Caki2 (cell line): ENCODE data around the gene TMEM171. TPM values are rescaled to one million over a fixed set of nuclear protein-coding genes. Genes with fewer than 3 reads are reported as not detected.

ENCODE experiments used
- DNase-seq: peaks from one replicate; pipeline ENCODE4 v3.0.0-alpha.2; 2015; ENCODE audit warnings: low read depth
- in situ Hi-C: cut with HindIII; loops from 2 replicates; pipeline ENCODE4 v1.10.0; 2016; ENCODE audit warnings: low sequenced_read_pairs, low pct_unique_long_range_greater_than_20kb, mixed read lengths
- total RNA-seq: library from RNA; depleted of rRNA; stranded (reverse); fragments of >200 nt; shearing (Covaris generic); gene quantifications from 2 replicates; pipeline ENCODE4 v1.2.3, GENCODE V29; 2014; ENCODE audit warnings: low replicate concordance; rRNA removed

TMEM171 gene
- total RNA-seq, 1 experiment from 2014 or later = 3.5 TPM

DNA sequence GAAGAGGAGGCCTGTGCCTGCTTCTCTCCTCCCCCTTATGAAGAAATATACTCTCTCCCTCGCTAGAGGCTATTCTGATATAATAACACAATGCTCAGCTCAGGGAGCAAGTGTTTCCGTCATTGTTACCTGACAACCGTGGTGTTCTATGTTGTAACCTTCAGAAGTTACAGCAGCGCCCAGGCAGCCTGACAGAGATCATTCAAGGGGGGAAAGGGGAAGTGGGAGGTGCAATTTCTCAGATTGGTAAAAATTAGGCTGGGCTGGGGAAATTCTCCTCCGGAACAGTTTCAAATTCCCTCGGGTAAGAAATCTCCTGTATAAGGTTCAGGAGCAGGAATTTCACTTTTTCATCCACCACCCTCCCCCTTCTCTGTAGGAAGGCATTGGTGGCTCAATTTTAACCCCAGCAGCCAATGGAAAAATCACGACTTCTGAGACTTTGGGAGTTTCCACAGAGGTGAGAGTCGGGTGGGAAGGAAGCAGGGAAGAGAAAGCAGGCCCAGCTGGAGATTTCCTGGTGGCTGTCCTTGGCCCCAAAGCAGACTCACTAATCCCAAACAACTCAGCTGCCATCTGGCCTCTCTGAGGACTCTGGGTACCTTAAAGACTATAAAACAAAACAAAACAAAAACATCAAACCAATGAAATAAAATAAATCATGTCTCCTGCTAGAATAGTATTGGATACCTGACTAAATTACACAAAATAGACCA lies 53.9 kb downstream of the TMEM171 start:
- in situ Hi-C loops = no loop called here
- DNase-seq = no peak

DNA sequence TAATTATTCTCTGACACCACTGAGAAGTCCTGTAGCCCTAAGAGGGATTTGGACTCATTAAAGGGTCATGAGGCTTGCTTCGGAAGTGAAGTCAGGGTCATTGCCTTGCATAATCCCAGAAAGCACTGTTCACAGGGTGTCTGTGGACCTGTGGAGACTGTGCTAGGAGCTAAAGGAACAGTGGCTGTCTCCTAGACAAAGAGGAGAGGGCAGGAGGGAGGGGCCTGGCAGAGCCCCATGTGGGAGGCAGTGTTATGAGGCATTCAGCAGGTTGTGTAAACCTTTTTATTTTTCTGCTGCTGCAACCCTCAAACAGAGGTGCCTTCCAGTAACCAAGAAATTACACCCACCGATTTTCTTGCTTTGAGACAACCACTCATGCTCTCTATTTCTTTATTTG lies 55.9 kb downstream of the TMEM171 start:
- in situ Hi-C loops = loop anchor here (25.0 kb wide), 1 partner anchor 89 kb away; no protein-coding TSS in a partner anchor
- DNase-seq = no peak

DNA sequence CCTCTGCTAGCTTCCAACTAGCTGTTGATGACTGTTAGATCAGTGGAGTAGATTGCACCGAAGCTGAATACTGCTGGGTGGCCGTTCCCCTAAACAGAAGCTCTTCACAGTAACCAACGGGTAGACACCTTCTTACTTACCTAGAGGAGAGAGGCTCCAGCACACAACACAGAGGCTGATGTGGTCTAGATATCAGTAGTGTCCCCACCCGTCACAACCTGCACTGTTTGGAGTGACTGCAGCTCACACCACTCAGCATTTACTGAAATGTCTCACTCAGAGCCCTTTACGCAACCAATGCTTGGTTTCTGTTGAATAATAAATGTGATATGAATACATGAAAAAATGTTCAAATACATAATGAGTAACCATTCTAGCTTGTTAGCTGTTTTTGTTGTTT lies 57.9 kb downstream of the TMEM171 start:
- in situ Hi-C loops = loop anchor here (25.0 kb wide), 1 partner anchor 91 kb away; no protein-coding TSS in a partner anchor
- DNase-seq = no peak

DNA sequence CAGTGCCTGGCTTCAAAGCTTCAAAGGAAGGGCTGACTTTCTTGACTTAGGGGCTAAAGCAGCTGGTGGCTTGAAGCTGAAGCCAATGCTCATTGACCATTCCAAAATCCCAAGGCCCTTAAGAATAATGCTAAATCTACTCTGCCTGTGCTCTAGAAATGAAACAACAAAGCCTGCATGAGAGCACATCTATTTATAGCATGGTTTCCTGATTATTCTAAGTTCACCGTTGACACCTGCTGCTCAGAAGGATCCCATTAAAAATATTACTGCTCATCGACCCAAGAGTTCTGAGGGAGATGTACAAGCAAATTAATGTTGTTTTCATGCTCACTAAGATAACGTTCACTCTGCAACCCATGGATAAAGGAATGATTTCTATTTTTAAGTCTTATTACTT lies 59.4 kb downstream of the TMEM171 start:
- no peak for DNase-seq
- in situ Hi-C loops = loop anchor here (25.0 kb wide), 1 partner anchor 92 kb away; no protein-coding TSS in a partner anchor

DNA sequence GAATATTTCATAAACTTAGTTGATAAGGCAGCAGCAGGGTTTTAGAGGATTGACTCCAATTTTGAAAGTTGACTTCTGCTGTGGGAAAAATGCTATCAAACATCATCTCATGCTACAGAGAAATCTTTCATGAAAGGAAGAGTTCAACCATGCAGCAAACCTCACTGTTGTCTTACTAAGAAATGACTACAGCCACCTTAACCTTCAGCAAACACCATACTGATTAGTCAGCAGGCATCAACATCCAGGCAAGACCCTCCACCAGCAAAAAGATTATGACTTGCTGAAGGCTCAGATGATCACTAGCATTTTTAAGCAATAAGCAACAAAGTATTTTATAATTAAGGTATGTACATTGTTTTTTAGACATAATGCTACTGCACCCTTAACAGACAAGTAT lies 60.2 kb downstream of the TMEM171 start:
- in situ Hi-C loops = loop anchor here (25.0 kb wide), 1 partner anchor 93 kb away; no protein-coding TSS in a partner anchor
- DNase-seq = peak; percentile 32

Other genes starting within 250 kb of the TMEM171 start
- 3.1 and 6.9 TPM in 2 replicates for gene FCHO2, start 164.5 kb upstream of the TMEM171 start, total RNA-seq
- not detected in 2 replicates for gene TMEM174, start 52.6 kb downstream of the TMEM171 start, total RNA-seq